ENCODE data around the gene VPS39.

VPS39 gene

DNA sequence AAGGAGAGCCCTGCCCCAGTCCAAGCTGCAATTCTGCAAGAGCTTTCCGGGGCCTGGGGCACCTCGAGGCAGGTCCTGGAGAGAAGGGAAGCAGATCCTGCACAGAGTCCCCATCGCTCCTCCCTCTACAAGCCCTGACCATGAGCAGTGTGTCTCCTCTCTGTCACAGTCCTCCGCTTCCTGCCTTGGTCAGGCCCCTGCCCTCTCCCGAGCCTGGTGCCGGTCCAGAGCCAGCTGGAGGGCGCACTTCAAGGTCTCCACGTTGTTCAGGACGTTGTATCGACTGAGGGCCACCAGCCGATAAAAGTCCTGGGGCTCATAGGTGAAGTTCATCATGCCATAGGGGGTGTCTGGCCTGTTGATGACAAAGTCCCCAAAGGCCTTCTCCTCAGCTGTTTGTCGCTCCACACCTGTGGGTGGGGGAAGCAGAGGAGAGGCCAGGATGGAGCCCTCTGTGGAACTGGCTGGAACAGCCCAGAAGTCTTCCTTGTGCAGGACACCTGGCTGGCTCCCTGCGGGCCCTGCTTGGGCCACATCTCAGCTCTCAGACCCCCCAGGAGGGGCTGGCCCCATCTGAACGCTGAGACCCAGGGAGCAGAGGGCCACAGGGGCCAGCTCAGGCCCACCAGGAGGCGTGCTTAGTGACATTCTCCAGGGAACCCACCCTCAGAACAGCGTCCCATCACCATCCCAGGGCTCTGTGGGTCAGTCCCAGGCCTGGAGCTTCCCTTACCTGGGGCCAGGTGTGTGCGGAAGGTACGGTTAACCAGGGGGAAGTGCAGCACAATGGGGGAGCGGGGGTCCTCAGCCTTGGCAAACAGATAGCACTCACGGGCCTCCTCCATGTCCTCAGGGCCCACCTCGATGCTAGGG is 66.1 kb downstream of the VPS39 start:
- no peak for DNase-seq (ENCODE audit: low read depth)
- no peak overlapping the region for H3K4me3 ChIP-seq (replicated peaks; ENCODE audit: low read depth, low read length)
- TF ChIP-seq, protein P1, sequence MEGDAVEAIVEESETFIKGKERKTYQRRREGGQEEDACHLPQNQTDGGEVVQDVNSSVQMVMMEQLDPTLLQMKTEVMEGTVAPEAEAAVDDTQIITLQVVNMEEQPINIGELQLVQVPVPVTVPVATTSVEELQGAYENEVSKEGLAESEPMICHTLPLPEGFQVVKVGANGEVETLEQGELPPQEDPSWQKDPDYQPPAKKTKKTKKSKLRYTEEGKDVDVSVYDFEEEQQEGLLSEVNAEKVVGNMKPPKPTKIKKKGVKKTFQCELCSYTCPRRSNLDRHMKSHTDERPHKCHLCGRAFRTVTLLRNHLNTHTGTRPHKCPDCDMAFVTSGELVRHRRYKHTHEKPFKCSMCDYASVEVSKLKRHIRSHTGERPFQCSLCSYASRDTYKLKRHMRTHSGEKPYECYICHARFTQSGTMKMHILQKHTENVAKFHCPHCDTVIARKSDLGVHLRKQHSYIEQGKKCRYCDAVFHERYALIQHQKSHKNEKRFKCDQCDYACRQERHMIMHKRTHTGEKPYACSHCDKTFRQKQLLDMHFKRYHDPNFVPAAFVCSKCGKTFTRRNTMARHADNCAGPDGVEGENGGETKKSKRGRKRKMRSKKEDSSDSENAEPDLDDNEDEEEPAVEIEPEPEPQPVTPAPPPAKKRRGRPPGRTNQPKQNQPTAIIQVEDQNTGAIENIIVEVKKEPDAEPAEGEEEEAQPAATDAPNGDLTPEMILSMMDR (IDR thresholded peaks at IDR 0.05; ENCODE audit: low read length, missing control alignments): no peak

DNA sequence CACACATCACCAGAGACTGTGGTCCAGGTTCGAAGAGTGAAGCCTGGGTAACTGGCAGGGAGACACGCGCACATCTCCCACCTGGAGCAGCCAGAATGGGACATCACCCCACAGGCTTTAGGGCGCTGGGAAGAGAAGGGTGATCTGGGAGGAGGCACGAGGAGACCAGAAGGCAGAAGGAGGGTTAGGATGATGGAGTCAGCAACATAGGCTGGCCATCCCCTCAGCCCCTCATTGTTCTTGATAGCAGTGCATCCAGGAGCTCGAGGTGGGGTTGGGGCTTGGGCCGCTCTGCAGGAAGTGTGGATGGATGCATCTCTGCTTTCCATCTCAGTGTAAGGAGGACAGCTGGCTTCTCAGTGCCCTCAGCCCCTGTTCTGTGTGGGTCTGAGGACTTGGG is 66.9 kb downstream of the VPS39 start:
- TF ChIP-seq, protein P1 (IDR thresholded peaks at IDR 0.05; ENCODE audit: low read length, missing control alignments): no peak
- no peak for DNase-seq (ENCODE audit: low read depth)

DNA sequence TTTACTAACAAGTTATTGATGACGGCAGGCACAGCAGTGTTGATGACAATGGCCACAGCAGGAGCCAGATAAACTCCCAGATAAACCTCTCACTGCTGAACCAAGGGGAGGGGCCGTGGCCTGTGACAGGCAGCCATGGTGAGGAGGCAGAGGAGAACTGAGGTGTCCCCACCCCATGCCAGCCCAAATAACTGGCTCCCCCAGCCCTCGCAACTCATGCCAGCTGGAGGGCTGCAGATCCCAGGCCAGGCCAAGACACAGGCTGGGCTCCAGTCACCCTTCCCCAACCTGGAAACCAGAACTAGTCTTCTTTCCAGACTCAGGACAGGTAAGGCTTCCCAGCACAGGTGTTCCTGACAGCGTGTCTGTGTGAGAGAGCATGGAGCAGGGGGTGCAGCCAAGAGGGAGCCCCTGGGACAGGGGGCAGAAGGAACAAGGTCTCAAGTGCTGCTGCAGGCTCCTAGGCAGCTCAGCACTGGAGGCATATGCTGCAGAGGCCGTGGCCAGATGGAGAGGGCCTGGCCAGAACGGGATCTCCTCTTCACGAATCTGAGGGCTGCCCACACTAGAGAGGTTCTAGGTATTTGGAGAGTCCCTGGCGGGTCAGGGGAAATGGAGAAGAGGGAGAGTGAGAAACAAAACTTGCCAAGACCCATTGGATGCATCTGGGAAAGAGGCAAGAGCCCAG is 67.6 kb downstream of the VPS39 start:
- no peak overlapping the region for H3K4me3 ChIP-seq (replicated peaks; ENCODE audit: low read depth, low read length)
- TF ChIP-seq, protein P1 (IDR thresholded peaks at IDR 0.05; ENCODE audit: low read length, missing control alignments): no peak
- no peak for DNase-seq (ENCODE audit: low read depth)

More for the DNA sequence above, 66.9 kb downstream of the VPS39 start:
- H3K4me3 ChIP-seq (replicated peaks; ENCODE audit: low read depth, low read length): no peak overlapping the region

DNA sequence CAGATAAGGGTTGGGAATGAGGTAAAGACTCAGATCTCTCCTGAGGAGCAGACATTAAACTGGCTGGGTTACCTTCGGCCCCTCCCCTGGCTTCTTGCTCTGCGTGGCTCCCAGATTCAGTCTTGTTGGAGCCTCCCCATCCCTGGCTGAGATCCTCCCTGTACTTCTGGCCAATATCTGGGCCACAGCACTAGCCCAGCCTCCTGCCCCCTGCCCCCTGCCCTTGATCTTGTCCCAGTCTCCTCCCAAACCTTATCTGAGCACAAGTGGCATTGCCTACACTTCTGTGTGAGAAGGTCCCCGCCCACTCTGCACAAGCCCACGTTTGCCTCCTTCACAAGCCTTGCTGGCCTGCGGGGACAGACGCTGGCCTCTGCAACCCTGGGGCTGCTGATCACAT is 68.5 kb downstream of the VPS39 start:
- no peak overlapping the region for H3K4me3 ChIP-seq (replicated peaks; ENCODE audit: low read depth, low read length)
- TF ChIP-seq, protein P1 (IDR thresholded peaks at IDR 0.05; ENCODE audit: low read length, missing control alignments): no peak
- no peak for DNase-seq (ENCODE audit: low read depth)

DNA sequence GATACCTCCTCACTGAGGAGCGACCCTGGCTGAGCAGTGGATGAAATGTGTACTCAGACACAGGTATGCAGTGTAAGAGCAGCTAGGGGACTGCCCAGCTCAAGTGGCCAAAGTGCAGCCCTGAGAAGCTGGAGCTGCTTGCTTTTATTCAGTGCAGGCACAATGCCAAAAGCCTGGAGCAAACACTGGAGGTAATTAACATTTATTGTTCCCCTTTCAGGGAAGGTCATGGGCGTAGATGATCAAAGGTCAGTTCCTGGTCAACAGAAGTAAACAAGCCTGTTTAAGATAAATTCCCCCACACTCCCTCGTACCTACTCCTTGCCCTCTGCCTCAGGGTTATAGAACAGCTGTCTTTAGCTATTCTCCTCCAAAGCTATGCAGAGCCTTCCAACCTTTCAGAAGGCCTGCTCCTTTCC is 69.1 kb downstream of the VPS39 start:
- TF ChIP-seq, protein P1 (IDR thresholded peaks at IDR 0.05; ENCODE audit: low read length, missing control alignments): no peak
- no peak for DNase-seq (ENCODE audit: low read depth)
- no peak overlapping the region for H3K4me3 ChIP-seq (replicated peaks; ENCODE audit: low read depth, low read length)

DNA sequence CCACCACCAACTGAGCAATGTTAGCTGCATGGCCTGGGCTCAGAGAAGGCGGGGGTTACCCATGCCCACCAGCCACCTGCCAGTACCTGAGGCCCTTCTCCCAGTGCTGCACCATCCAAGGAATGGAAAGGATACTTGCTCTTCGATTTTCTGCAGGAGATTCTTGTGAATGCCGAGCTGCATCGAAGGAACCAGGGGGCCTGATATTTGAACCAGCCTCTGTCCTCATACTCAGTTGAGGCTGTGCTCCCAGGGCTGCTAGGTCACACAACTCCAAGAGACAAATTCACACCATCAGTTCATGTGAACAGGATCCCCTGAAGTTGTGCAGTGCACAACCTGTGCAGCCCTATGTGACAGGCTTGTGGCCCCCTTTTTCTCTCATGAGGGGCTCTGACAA is 69.7 kb downstream of the VPS39 start:
- no peak overlapping the region for H3K4me3 ChIP-seq (replicated peaks; ENCODE audit: low read depth, low read length)
- no peak for DNase-seq (ENCODE audit: low read depth)
- TF ChIP-seq, protein P1 (IDR thresholded peaks at IDR 0.05; ENCODE audit: low read length, missing control alignments): no peak

Data from fibroblast of pulmonary artery (primary cell).